Osteoblast (primary cell): ENCODE data around the gene PPFIA4. TPM values are rescaled to one million over a fixed set of nuclear protein-coding genes. Genes with fewer than 3 reads are reported as not detected.

ENCODE experiments used
- DNase-seq: peaks from one replicate; pipeline ENCODE4 v3.0.0; 2011; ENCODE audit warnings: low spot score, mixed read lengths; ENCODE audit not compliant: insufficient read length; ENCODE audit errors: missing footprints
- H2AFZ ChIP-seq: 2 replicates; pipeline ENCODE4 v1.6.0; 2011; ENCODE audit warnings: mild to moderate bottlenecking, low read length
- H3K27ac ChIP-seq: 2 replicates; pipeline ENCODE4 v1.5.1; 2011; ENCODE audit warnings: mild to moderate bottlenecking, low read depth, low read length, moderate library complexity
- H3K27me3 ChIP-seq: 2 replicates; pipeline ENCODE4 v1.6.0; 2012; ENCODE audit warnings: mild to moderate bottlenecking, control low read depth, inconsistent platforms, low read length, moderate library complexity; ENCODE audit not compliant: insufficient read depth
- H3K36me3 ChIP-seq: 2 replicates; pipeline ENCODE4 v1.5.1; 2011; ENCODE audit warnings: mild to moderate bottlenecking, low read length, control low read depth, moderate library complexity; ENCODE audit not compliant: insufficient read depth
- H3K4me1 ChIP-seq: 2 replicates; pipeline ENCODE4 v1.5.1; 2011; ENCODE audit warnings: mild to moderate bottlenecking, low read length, control low read depth, moderate library complexity; ENCODE audit not compliant: insufficient read depth
- H3K4me2 ChIP-seq: 2 replicates; pipeline ENCODE4 v1.6.0; 2011; ENCODE audit warnings: mild to moderate bottlenecking, low read length; ENCODE audit not compliant: insufficient read depth
- H3K4me3 ChIP-seq: fragments of 200-600 bp; sonication (generic); 3 replicates; pipeline ENCODE4 v1.5.1; 2012; ENCODE audit warnings: mild to moderate bottlenecking, low read length, inconsistent platforms; ENCODE audit not compliant: insufficient read depth
- H3K79me2 ChIP-seq: 2 replicates; pipeline ENCODE4 v1.6.0; 2012; ENCODE audit warnings: mild to moderate bottlenecking, low read length, control low read depth, inconsistent platforms; ENCODE audit not compliant: insufficient read depth
- H3K9me3 ChIP-seq: 2 replicates; pipeline ENCODE4 v1.5.1; 2011; ENCODE audit warnings: low read depth, low read length, control low read depth
- H4K20me1 ChIP-seq: 2 replicates; pipeline ENCODE4 v1.6.0; 2012; ENCODE audit warnings: mild to moderate bottlenecking, low read length, control low read depth; ENCODE audit not compliant: insufficient read depth
- total RNA-seq: library from RNA; depleted of rRNA; stranded (reverse); fragments of >200 nt; gene quantifications from 2 replicates; pipeline ENCODE4 v1.2.3, GENCODE V29; 2012
- TF ChIP-seq, protein P1 (sequence below): IDR thresholded peaks from 2 replicates; pipeline ENCODE4 v1.5.1; 2011; ENCODE audit warnings: mild to moderate bottlenecking, low read depth, low read length, moderate library complexity; ENCODE audit errors: extremely low read depth

Gene PPFIA4
- total RNA-seq, 1 donor, result 10.9 TPM

DNA sequence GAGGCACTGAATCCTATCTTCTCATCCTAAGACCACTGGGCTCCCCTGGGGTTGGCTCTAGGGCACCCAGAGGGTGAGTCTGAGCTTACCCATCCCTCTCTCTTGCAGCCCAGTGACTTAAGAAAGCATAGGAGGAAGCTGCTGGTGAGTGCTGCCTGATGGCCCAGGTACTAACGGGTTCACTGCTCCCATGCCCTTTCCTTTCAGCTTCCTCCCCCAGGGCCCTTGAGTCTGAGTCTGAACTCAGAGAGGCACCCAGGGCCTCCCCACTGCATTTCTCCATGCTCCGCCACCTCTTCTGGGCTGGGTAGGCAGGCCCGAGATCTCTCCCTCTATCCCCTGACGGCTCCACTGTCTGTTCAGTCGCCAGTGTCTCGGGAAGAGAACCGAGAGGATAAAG, 29.7 kb downstream of the PPFIA4 start:
- DNase-seq, result no peak
- Histone ChIP-seq H3K4me1 (no peaks in the 10 kb centered on the region), H4K20me1 (no peaks in the 10 kb centered on the region), H3K27me3 (no peaks in the 10 kb centered on the region), H2AFZ (no peak overlapping the region), H3K79me2 (no peaks in the 10 kb centered on the region), H3K9me3 (no peaks in the 10 kb centered on the region), H3K4me2 (no peak overlapping the region), H3K4me3 (no peak overlapping the region), H3K27ac (no peak overlapping the region), H3K36me3 (no peaks in the 10 kb centered on the region)
- TF ChIP-seq, protein P1, sequence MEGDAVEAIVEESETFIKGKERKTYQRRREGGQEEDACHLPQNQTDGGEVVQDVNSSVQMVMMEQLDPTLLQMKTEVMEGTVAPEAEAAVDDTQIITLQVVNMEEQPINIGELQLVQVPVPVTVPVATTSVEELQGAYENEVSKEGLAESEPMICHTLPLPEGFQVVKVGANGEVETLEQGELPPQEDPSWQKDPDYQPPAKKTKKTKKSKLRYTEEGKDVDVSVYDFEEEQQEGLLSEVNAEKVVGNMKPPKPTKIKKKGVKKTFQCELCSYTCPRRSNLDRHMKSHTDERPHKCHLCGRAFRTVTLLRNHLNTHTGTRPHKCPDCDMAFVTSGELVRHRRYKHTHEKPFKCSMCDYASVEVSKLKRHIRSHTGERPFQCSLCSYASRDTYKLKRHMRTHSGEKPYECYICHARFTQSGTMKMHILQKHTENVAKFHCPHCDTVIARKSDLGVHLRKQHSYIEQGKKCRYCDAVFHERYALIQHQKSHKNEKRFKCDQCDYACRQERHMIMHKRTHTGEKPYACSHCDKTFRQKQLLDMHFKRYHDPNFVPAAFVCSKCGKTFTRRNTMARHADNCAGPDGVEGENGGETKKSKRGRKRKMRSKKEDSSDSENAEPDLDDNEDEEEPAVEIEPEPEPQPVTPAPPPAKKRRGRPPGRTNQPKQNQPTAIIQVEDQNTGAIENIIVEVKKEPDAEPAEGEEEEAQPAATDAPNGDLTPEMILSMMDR, result no peak

DNA sequence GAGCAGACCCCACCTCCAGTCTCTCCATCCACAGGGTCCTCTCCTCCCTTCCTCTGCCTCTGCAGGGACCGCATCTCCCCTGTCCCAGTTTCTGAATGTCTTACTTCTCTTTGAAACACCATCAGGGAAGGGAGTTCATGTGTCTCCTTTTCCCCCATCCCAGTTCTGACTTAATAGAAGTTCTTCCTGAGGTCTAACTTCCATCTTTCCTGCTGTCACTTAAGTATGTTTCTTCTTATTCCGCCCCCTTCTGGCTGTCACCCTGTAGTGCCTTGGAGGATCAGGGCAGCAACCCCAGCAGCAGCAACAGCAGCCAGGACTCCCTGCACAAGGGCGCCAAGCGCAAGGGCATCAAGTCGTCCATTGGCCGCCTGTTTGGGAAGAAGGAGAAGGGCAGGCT, 30.2 kb downstream of the PPFIA4 start:
- Histone ChIP-seq H4K20me1 (no peaks in the 10 kb centered on the region), H3K4me3 (no peak overlapping the region), H3K4me2 (no peak overlapping the region), H3K79me2 (no peaks in the 10 kb centered on the region), H3K4me1 (no peaks in the 10 kb centered on the region), H3K27me3 (no peaks in the 10 kb centered on the region), H3K27ac (no peak overlapping the region), H3K9me3 (no peaks in the 10 kb centered on the region), H3K36me3 (no peaks in the 10 kb centered on the region), H2AFZ (no peak overlapping the region)
- TF ChIP-seq, protein P1, result peak; percentile 23
- peak; percentile 53 for DNase-seq

DNA sequence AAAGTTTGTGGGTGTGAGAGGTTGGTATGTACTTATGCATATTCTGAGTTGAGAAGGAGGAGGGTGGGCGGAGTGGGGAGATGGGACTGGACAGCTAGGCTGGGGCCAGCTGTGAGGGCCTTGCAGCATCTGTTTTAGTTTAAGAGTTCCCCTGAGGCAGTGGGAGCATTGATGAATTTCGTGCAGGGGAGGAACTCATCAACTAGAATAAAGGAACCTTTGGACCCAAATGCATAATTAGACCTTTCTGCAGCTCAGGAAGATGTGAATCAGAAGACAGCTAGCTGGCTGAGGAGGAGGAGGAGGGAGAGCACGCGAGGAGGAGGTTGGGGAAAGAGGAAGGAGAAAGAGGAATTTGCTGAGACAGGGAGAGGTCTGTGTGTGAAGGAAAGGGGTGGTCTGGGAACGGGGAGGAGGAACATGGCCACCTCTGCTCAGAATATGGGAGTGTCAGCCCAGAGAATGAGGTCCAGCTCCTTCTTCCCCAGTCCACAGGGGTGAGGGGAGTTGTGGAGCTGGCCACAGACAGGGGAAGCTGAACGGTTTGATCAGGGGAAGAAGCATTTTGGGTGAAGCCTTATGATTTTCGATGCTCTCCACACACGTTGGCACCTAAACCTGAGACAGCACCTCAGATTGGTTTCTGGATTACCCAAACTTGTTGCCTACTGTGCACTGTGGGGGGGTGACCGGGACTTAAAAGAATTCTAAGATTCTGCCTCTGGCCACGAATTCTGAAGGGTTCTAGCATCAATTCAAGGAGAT, 31.8 kb downstream of the PPFIA4 start:
- H4K20me1 ChIP-seq, result no peaks in the 10 kb centered on the region
- H3K4me1 ChIP-seq, result no peaks in the 10 kb centered on the region
- no peak overlapping the region for H2AFZ ChIP-seq
- H3K4me3 ChIP-seq, result no peak overlapping the region
- H3K79me2 ChIP-seq, result no peaks in the 10 kb centered on the region
- no peaks in the 10 kb centered on the region for H3K27me3 ChIP-seq
- no peak overlapping the region for H3K4me2 ChIP-seq
- peak; percentile 74 for DNase-seq
- no peaks in the 10 kb centered on the region for H3K9me3 ChIP-seq
- no peaks in the 10 kb centered on the region for H3K36me3 ChIP-seq
- no peak overlapping the region for H3K27ac ChIP-seq
- TF ChIP-seq, protein P1, result no peak

DNA sequence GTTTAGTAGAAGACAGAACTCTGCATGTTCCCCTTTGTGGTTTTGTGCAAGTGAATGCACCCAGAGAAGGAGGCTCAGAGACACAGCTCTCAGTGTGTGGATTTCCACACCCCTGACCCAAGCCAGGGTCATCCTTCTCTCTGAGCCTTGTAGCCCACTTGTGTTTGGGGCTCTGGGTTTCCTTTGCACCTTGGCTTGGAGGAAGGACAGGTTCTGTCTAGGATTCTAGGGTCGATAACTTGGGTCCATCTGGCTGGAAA, 32.3 kb downstream of the PPFIA4 start:
- H3K36me3 ChIP-seq, result no peaks in the 10 kb centered on the region
- no peak overlapping the region for H3K4me3 ChIP-seq
- no peaks in the 10 kb centered on the region for H3K27me3 ChIP-seq
- no peak overlapping the region for H2AFZ ChIP-seq
- H3K4me2 ChIP-seq, result no peak overlapping the region
- H3K27ac ChIP-seq, result no peak overlapping the region
- no peak for DNase-seq
- TF ChIP-seq, protein P1, result no peak
- H4K20me1 ChIP-seq, result no peaks in the 10 kb centered on the region
- no peaks in the 10 kb centered on the region for H3K79me2 ChIP-seq
- no peaks in the 10 kb centered on the region for H3K4me1 ChIP-seq
- no peaks in the 10 kb centered on the region for H3K9me3 ChIP-seq
